Subcutaneous abdominal adipose tissue (tissue), 5 donors: ENCODE data around the gene OXCT2.
"Not testable (repeated sequence)": the region's sequence is repeated elsewhere in the genome, so short reads cannot be mapped to it uniquely, and the experiment has no call there.

Experiments used
- H3K27ac ChIP-seq: one replicate; pipeline ENCODE4 v1.7.0; 2013; ENCODE audit warnings: low read depth, mild to moderate bottlenecking, inconsistent platforms, low read length, moderate library complexity
- H3K27me3 ChIP-seq, 5 donors: one replicate each; pipeline ENCODE4 v1.7.0; 2013; ENCODE audit warnings: low read length in 5 of 5, inconsistent platforms in 1 of 5; ENCODE audit not compliant: control insufficient read depth in 5 of 5, insufficient read depth in 4 of 5
- H3K36me3 ChIP-seq, 5 donors: one replicate each; pipeline ENCODE4 v1.7.0; 2013; ENCODE audit warnings: low read length in 5 of 5; ENCODE audit not compliant: control insufficient read depth in 5 of 5, insufficient read depth in 5 of 5
- H3K4me1 ChIP-seq, 5 donors: one replicate each; pipeline ENCODE4 v1.7.0; 2013; ENCODE audit warnings: low read length in 5 of 5, mild to moderate bottlenecking in 3 of 5, moderate library complexity in 1 of 5; ENCODE audit not compliant: control insufficient read depth in 5 of 5, insufficient read depth in 5 of 5
- H3K4me3 ChIP-seq, 5 donors: one replicate each; pipeline ENCODE4 v1.7.0; 2013; ENCODE audit warnings: low read length in 5 of 5, low read depth in 1 of 5
- H3K9ac ChIP-seq, 5 donors: one replicate each; pipeline ENCODE4 v1.7.0; 2013; ENCODE audit warnings: low read length in 5 of 5, mild to moderate bottlenecking in 4 of 5, moderate library complexity in 3 of 5
- H3K9me3 ChIP-seq, 5 donors: one replicate each; pipeline ENCODE4 v1.7.0; 2013; ENCODE audit warnings: low read length in 5 of 5; ENCODE audit not compliant: control insufficient read depth in 5 of 5
- donor health status: healthy.
- donor health status: healthy.
- donor health status: healthy.
- donor health status: healthy.
- donor health status: healthy.

The OXCT2 gene

DNA sequence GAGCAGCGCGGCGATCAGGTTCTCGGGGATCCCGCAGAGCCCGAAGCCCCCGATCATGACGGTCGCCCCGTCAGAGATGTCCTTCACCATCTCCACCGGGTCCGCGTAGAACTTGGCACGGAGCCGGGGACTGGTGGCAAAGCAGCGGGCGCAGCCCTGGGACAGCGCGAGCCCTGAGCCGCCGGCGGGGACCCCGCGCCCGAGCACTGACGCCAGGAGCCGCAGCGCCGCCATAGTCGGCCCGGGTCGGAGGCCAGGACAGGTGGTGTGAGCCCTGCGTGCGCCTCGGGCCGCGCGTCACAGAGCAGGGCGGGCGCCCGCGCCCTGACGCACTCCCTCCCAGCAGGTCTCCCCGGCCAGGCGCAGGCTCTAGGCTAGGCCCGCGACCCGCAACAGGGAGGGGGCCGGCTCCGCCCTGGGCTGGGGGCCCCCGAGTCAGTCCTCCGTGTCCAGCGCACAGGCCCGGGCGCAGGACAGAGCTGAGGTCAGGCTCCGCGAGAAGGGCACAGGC, at the start of gene OXCT2:
Gene OXCT2 (minus strand): TSS at position 327 of the 511 bp plus-strand sequence. CDS start 93 bp downstream, at position 234.
- not testable (repeated sequence) for H3K27ac ChIP-seq, H3K4me3 ChIP-seq

DNA sequence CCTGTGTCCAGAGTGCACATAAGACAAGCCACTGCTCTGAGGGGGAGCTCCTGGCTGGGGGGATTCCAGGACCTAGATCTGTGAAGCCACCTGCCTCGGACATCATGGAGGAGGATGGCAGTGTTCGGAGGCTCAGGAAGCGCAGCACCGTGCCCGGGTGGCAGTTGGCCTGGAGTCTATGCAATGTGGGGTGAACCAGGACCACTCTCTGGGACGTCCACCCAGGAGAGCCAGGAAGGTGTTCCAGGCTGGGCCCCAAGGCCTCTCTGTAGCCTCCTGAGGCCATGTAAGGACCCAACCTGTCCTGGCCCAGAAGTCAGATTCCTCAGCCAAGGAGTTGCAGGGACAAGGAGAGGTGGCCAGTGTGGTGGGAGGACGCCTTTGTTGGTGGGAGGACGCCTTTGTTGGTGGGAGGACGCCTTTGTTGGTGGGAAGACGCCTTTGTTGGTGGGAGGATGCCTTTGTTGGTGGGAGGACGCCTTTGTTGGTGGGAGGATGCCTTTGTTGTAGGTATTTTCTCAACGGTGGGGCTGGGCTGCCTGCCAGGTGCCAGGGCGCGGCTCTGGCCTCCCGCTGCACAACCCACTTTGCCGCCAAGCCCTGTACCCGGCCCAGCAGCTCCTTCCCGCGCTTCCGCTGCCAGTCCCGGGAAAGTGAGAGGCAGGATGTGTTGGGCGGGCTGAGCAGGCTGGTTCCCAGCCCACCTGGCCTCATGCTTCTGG, 48.1 kb upstream of the OXCT2 start:
- no peaks in the 10 kb centered on the region for H3K9me3 ChIP-seq
- H3K9ac ChIP-seq = no peak overlapping the region
- peaks cover 9 to 27% (median 17%) of the 10 kb centered on the region in 5 donors for H3K27me3 ChIP-seq
- H3K4me1 ChIP-seq = peaks cover 0 to 5% (median 0%) of the 10 kb centered on the region in 5 donors
- H3K4me3 ChIP-seq = no peak overlapping the region
- H3K27ac ChIP-seq = no peak overlapping the region
- no peaks in the 10 kb centered on the region for H3K36me3 ChIP-seq

More for the DNA sequence above, at the start of gene OXCT2:
- H3K9ac ChIP-seq, H3K9me3 ChIP-seq, H3K4me1 ChIP-seq, H3K27me3 ChIP-seq, H3K36me3 ChIP-seq: not testable (repeated sequence)

- Histone ChIP-seq H3K9ac (no peak overlapping the region), H3K27me3 (peaks cover 9 to 27% (median 17%) of the 10 kb centered on the region in 5 donors), H3K9me3 (no peaks in the 10 kb centered on the region), H3K36me3 (no peaks in the 10 kb centered on the region), H3K4me1 (peaks cover 0 to 5% (median 0%) of the 10 kb centered on the region in 5 donors), H3K27ac (no peak overlapping the region), H3K4me3 (no peak overlapping the region)
Observed at GRCh38 chr1:39818482-39818881, 47.3 kb upstream of the OXCT2 start.

- H3K4me3 ChIP-seq, H3K36me3 ChIP-seq, H3K27ac ChIP-seq, H3K9ac ChIP-seq, H3K9me3 ChIP-seq, H3K4me1 ChIP-seq: not testable (repeated sequence)
- peaks cover 9 to 29% (median 20%) of the 10 kb centered on the region in 5 donors for H3K27me3 ChIP-seq
Observed at GRCh38 chr1:39817091-39817932, 46.2 kb upstream of the OXCT2 start.

DNA sequence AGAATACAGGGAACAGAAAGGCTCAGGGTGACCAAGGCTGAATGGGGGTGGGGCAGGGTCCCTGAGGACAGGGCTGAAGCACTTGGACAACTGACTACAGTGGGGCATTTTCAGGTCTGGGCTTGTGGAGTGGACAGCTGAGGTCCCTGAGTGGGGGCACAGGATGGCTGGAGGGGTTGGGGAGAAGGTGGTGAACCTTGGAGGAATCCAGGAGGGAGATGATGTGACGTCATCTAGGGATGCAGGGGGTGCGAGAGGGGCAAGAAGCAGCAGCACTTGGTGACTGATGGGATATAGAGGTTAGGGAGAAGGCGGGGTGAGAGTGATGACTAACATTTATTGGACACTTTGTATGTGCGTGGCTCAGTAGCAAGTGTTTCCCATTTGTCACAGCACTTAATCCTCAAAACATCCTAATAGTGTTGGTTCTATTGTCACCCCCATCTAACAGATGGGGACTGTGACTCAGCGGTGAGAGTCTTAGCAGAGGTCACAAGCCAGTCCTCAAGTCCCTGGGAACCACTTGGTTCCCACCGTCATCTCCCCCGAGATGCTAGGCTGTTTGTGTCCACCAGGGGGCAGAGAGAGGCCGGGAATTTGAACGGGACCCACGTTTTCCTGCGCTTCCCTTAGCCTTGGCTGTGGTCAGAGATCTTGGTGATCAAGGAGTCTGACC, 45.4 kb upstream of the OXCT2 start:
- Histone ChIP-seq H3K4me1 (peaks cover 0 to 5% (median 0%) of the 10 kb centered on the region in 5 donors), H3K4me3 (no peak overlapping the region), H3K9ac (no peak overlapping the region), H3K36me3 (no peaks in the 10 kb centered on the region), H3K27ac (no peak overlapping the region), H3K9me3 (no peaks in the 10 kb centered on the region), H3K27me3 (peaks cover 9 to 29% (median 20%) of the 10 kb centered on the region in 5 donors)

- Histone ChIP-seq H3K27me3 (peaks cover 2 to 16% (median 13%) of the 10 kb centered on the region in 5 donors), H3K9ac (no peak overlapping the region), H3K9me3 (no peaks in the 10 kb centered on the region), H3K27ac (no peak overlapping the region), H3K36me3 (no peaks in the 10 kb centered on the region), H3K4me3 (no peak overlapping the region), H3K4me1 (peaks cover 0 to 5% (median 0%) of the 10 kb centered on the region in 5 donors)
Observed at GRCh38 chr1:39812913-39813312, 41.8 kb upstream of the OXCT2 start.

DNA sequence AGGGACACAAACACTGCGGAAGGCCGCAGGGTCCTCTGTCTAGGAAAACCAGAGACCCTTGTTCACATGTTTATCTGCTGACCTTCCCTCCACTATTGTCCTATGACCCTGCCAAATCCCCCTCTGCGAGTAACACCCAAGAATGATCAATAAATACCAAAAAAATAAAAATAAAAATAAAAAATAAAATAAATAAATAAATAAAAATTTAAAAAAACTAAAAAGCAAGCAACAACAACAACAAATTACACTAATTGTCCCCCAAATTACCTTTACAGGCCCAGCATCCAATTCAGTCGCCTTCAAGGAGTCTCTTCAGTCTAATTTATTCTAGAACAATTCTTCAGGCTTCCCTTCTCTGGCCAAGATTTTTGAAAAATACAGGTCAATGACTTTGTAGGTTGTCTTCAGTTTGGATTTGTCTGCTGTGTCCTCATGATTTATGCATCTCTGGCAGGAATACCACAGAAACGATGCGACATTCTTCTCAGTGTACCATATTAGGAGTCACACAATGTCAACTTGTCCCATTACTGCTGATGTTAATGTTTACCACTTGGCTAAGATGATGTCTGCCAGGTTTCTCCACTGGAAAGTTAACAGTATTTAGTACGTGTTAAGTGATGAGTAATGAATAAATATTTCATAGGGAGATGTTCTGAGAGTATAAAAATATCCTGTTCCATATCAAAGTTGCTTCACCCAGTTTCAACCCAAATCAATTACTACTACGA, 37.8 kb upstream of the OXCT2 start:
- Histone ChIP-seq H3K27me3 (peaks cover 0 to 4% (median 3%) of the 10 kb centered on the region in 5 donors), H3K27ac (no peak overlapping the region), H3K36me3 (no peaks in the 10 kb centered on the region), H3K4me3 (no peak overlapping the region), H3K4me1 (no peaks in the 10 kb centered on the region), H3K9me3 (peaks cover 0 to 6% (median 0%) of the 10 kb centered on the region in 5 donors), H3K9ac (no peak overlapping the region)

GRCh38 chr1:39805385-39805784, 34.2 kb upstream of the OXCT2 start:
- Histone ChIP-seq H3K4me1 (no peaks in the 10 kb centered on the region), H3K27ac (no peak overlapping the region)

GRCh38 chr1:39802496-39803260, 31.5 kb upstream of the OXCT2 start:
- Histone ChIP-seq H3K36me3 (no peaks in the 10 kb centered on the region), H3K27me3 (no peaks in the 10 kb centered on the region), H3K27ac (no peak overlapping the region), H3K4me3 (no peak overlapping the region), H3K9me3 (peaks cover 0 to 6% (median 0%) of the 10 kb centered on the region in 5 donors), H3K9ac (no peak overlapping the region), H3K4me1 (peaks cover 0 to 12% (median 4%) of the 10 kb centered on the region in 5 donors)

More at GRCh38 chr1:39805385-39805784, 34.2 kb upstream of the OXCT2 start:
- Histone ChIP-seq H3K36me3 (no peaks in the 10 kb centered on the region), H3K9me3 (peaks cover 0 to 6% (median 0%) of the 10 kb centered on the region in 5 donors), H3K9ac (no peak overlapping the region), H3K27me3 (no peaks in the 10 kb centered on the region), H3K4me3 (no peak overlapping the region)
